Measurements from ENCODE around the gene S100A3. TPM values are rescaled to one million over a fixed set of nuclear protein-coding genes. Genes with fewer than 3 reads are reported as not detected.

The S100A3 gene
- total RNA-seq, 4 donors from 2014 or later, result 0.88 to 1.6 TPM; not detected in 2

- in situ Hi-C loops (cut with MboI; ENCODE audit: low sequenced_read_pairs in 4 of 4), result loop anchor here in 1 of 4 donors (25.0 kb wide), 1 partner anchor 441 kb away; the partner anchor contains the start of genes JTB, RAB13 and RPS27
- peak overlapping the region; percentile 63 to 81 (median 72) for H3K27ac ChIP-seq
- H3K4me1 ChIP-seq, result peaks cover 30 to 64% of the 10 kb centered on the region in 2 donors
- intact Hi-C loops (cut with DNase I; ENCODE audit: low total_unique reads), result no loop called here
- no peaks in the 10 kb centered on the region for H3K27me3 ChIP-seq
- TF ChIP-seq CTCF (IDR thresholded peaks at IDR 0.05 in 4 of 5, conservative IDR thresholded peaks at IDR 0.05 in 1 of 5) (no peak), POLR2A (IDR thresholded peaks at IDR 0.05) (no peak)
- H3K4me3 ChIP-seq, result peak overlapping the region in 1 of 4 donors; percentile 48
- no peak for DNase-seq
- H3K9me3 ChIP-seq, result no peaks in the 10 kb centered on the region
- ATAC-seq, result no peak
- no peaks in the 10 kb centered on the region for H3K36me3 ChIP-seq
Measured at GRCh38 chr1:153546371-153546770, 2.7 kb downstream of the S100A3 start.

GRCh38 chr1:153545067-153546055, 3.7 kb downstream of the S100A3 start, which contains the start of gene S100A4:
S100A4 (minus strand) TSS chr1:153545806; CDS start chr1:153544794, 1,012 bp downstream.
- intact Hi-C loops (cut with DNase I; ENCODE audit: low total_unique reads) (no loop called here), in situ Hi-C loops (cut with MboI; ENCODE audit: low sequenced_read_pairs in 4 of 4) (loop anchor here in 1 of 4 donors (25.0 kb wide), 1 partner anchor 442 kb away; the partner anchor contains the start of genes JTB, RAB13 and RPS27)
- DNase-seq (peak; percentile 88 to 96), ATAC-seq (peak; percentile 87)
- Histone ChIP-seq H3K27ac (peak within 1 kb of the TSS; percentile 63 to 81 (median 72)), H3K36me3 (no peaks in the 10 kb centered on the region), H3K4me3 (peak within 1 kb of the TSS; percentile 41 to 48 (median 46)), H3K4me1 (peaks cover 30 to 64% of the 10 kb centered on the region in 2 donors), H3K27me3 (no peaks in the 10 kb centered on the region), H3K9me3 (no peaks in the 10 kb centered on the region)
- TF ChIP-seq CTCF (IDR thresholded peaks at IDR 0.05 in 4 of 5, conservative IDR thresholded peaks at IDR 0.05 in 1 of 5) (no peak), POLR2A (IDR thresholded peaks at IDR 0.05) (peak; percentile 25 to 26)

GRCh38 chr1:153544453-153545066, 4.5 kb downstream of the S100A3 start:
- DNase-seq (no peak), ATAC-seq (peak; percentile 3 to 4)
- Histone ChIP-seq H3K4me1 (peaks cover 27 to 59% of the 10 kb centered on the region in 2 donors), H3K27ac (peak overlapping the region; percentile 63 to 81 (median 72)), H3K9me3 (no peaks in the 10 kb centered on the region), H3K36me3 (no peaks in the 10 kb centered on the region), H3K27me3 (no peaks in the 10 kb centered on the region), H3K4me3 (peak overlapping the region; percentile 32 to 48 (median 43))
- in situ Hi-C loops (cut with MboI; ENCODE audit: low sequenced_read_pairs in 4 of 4) (loop anchor here in 1 of 4 donors (25.0 kb wide), 1 partner anchor 443 kb away; the partner anchor contains the start of genes JTB, RAB13 and RPS27), intact Hi-C loops (cut with DNase I; ENCODE audit: low total_unique reads) (no loop called here)
- no peak for TF ChIP-seq POLR2A (IDR thresholded peaks at IDR 0.05)
- no peak for TF ChIP-seq CTCF (IDR thresholded peaks at IDR 0.05 in 4 of 5, conservative IDR thresholded peaks at IDR 0.05 in 1 of 5)

GRCh38 chr1:153543736-153544135, 5.3 kb downstream of the S100A3 start:
- intact Hi-C loops (cut with DNase I; ENCODE audit: low total_unique reads), result no loop called here
- Histone ChIP-seq H3K36me3 (no peaks in the 10 kb centered on the region), H3K9me3 (no peaks in the 10 kb centered on the region), H3K4me3 (peak overlapping the region in 1 of 4 donors; percentile 48), H3K27me3 (no peaks in the 10 kb centered on the region), H3K27ac (peak overlapping the region; percentile 12 to 81 (median 48)), H3K4me1 (peaks cover 20 to 50% of the 10 kb centered on the region in 2 donors)
- DNase-seq (no peak), ATAC-seq (no peak)
- in situ Hi-C loops (cut with MboI; ENCODE audit: low sequenced_read_pairs in 4 of 4), result loop anchor here in 1 of 4 donors (25.0 kb wide), 1 partner anchor 444 kb away; the partner anchor contains the start of genes JTB, RAB13 and RPS27
- TF ChIP-seq POLR2A (IDR thresholded peaks at IDR 0.05) (no peak), CTCF (IDR thresholded peaks at IDR 0.05 in 4 of 5, conservative IDR thresholded peaks at IDR 0.05 in 1 of 5) (no peak)
